Ovary (tissue), 3 donors: ENCODE data around the gene FOXD4L6.
"Not testable (repeated sequence)": the region's sequence is repeated elsewhere in the genome, so short reads cannot be mapped to it uniquely, and the experiment has no call there.

ENCODE experiments used
- POLR2A ChIP-seq: fragments of 450-650 bp; IDR thresholded peaks from one replicate; pipeline ENCODE4 v1.6.1; 2017; ENCODE audit warnings: antibody characterized with exemption, mild to moderate bottlenecking, moderate library complexity
- TF ChIP-seq, protein P1 (sequence below), 3 donors: fragments of 450-650 bp in 2 of 3; fragments of 200-600 bp in 1 of 3; IDR thresholded peaks; one replicate each; pipeline versions ENCODE4 v1.5.1 to v1.8.0; 2016 to 2022; ENCODE audit warnings: antibody characterized with exemption in 3 of 3, mild to moderate bottlenecking in 1 of 3
- donor health status: DM: no; HTN: no; CAD: no.

GRCh38 chr9:41090386-41090785, 38.1 kb downstream of the FOXD4L6 start:
- TF ChIP-seq, protein P1, sequence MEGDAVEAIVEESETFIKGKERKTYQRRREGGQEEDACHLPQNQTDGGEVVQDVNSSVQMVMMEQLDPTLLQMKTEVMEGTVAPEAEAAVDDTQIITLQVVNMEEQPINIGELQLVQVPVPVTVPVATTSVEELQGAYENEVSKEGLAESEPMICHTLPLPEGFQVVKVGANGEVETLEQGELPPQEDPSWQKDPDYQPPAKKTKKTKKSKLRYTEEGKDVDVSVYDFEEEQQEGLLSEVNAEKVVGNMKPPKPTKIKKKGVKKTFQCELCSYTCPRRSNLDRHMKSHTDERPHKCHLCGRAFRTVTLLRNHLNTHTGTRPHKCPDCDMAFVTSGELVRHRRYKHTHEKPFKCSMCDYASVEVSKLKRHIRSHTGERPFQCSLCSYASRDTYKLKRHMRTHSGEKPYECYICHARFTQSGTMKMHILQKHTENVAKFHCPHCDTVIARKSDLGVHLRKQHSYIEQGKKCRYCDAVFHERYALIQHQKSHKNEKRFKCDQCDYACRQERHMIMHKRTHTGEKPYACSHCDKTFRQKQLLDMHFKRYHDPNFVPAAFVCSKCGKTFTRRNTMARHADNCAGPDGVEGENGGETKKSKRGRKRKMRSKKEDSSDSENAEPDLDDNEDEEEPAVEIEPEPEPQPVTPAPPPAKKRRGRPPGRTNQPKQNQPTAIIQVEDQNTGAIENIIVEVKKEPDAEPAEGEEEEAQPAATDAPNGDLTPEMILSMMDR (IDR thresholded peaks at IDR 0.05), result not testable (repeated sequence)
- TF ChIP-seq POLR2A, result not testable (repeated sequence)
